VCaP (cell line): Measurements from ENCODE around the gene HDLBP.
"Not testable (repeated sequence)": the region's sequence is repeated elsewhere in the genome, so short reads cannot be mapped to it uniquely, and the experiment has no call there.

Experiments used
- H3K27ac ChIP-seq: fragments of 450-650 bp; 2 replicates; pipeline ENCODE4 v1.5.1; 2017
- TF ChIP-seq, protein P1 (sequence below): fragments of 450-650 bp; conservative IDR thresholded peaks from 2 replicates; pipeline ENCODE4 v1.5.1; 2017; ENCODE audit warnings: mild to moderate bottlenecking, moderate library complexity

HDLBP gene

DNA sequence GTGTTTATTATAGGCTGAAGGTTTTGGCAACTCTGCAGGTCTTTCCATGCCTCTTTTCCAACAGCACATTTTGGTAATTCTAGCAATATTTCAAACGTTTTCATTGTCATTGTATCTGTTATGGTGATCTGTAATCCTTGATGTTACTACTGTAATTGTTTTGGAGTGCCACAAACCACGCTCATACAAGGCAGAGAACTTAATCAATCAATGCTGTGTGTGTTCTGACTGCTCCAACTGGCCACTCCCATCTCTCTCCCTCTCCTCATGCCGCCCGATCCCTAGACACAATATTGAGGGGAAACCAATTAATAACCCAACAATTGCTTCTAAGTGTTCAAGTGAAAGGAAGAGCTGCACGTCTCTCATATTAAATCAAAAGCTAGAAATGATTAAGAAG is 32.9 kb downstream of the HDLBP start:
- TF ChIP-seq, protein P1, sequence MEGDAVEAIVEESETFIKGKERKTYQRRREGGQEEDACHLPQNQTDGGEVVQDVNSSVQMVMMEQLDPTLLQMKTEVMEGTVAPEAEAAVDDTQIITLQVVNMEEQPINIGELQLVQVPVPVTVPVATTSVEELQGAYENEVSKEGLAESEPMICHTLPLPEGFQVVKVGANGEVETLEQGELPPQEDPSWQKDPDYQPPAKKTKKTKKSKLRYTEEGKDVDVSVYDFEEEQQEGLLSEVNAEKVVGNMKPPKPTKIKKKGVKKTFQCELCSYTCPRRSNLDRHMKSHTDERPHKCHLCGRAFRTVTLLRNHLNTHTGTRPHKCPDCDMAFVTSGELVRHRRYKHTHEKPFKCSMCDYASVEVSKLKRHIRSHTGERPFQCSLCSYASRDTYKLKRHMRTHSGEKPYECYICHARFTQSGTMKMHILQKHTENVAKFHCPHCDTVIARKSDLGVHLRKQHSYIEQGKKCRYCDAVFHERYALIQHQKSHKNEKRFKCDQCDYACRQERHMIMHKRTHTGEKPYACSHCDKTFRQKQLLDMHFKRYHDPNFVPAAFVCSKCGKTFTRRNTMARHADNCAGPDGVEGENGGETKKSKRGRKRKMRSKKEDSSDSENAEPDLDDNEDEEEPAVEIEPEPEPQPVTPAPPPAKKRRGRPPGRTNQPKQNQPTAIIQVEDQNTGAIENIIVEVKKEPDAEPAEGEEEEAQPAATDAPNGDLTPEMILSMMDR: no peak
- 0 out of 2 replicates have a peak overlapping the region, but pooled peaks have one; percentile 87 for H3K27ac ChIP-seq

DNA sequence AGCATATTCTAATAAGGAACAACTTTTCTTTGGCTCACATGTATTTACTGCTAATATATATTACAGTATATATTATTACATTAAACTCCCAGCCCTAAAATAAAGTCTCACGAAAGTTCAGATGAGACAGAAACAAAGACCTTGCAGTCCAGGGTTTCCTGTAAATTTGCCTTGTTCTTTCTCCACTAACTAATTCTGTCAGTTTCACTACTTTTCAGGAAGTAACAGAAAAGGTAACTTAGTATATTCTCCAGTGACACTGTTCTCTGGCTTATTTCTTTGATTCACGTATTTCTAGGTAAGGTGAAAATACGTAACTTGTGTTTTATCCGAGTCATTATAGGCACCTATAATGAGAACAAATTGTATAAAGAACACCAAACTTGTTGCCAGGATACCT is 35.2 kb downstream of the HDLBP start:
- no peak overlapping the region for H3K27ac ChIP-seq
- TF ChIP-seq, protein P1: no peak

DNA sequence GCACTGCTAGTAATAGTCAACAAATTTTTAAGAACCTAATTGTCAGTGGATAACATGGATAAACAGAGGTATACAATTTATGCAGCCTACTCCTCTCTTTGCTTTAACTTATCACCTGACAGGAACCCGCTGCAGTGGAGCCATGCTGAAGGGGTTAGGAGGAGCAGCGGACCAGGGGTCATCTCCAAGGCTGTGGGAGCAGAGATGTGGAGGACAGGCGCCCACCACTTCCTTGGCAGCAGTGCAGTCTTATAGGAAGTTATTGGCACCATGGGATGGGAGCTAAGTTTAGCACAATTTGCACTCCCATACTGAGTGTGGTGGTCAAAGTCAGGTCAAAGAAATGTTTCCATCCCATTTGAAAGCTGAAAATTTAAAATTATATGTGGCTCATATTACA is 35.6 kb downstream of the HDLBP start:
- TF ChIP-seq, protein P1: no peak
- H3K27ac ChIP-seq: peak overlapping the region; percentile 42

DNA sequence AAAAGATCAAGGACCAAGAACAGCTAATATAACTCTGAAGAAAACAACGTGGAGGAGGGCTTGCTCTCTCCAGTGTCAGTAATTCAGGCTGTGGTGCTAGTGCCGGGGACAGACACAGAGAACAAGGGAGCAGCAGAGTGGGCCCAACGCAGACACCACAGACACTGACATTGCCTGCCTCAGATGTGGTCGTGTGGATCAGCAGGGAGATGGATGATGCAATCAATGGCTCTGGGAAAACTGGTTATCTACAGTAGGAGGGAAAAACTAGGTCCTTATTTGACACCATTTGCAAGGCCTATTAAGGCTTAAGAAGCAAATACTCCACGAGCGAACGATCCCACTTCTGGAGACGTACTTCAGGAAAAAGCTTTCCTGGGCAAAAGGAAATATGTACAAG is 36.1 kb downstream of the HDLBP start:
- TF ChIP-seq, protein P1: no peak
- H3K27ac ChIP-seq: peak overlapping the region; percentile 42

DNA sequence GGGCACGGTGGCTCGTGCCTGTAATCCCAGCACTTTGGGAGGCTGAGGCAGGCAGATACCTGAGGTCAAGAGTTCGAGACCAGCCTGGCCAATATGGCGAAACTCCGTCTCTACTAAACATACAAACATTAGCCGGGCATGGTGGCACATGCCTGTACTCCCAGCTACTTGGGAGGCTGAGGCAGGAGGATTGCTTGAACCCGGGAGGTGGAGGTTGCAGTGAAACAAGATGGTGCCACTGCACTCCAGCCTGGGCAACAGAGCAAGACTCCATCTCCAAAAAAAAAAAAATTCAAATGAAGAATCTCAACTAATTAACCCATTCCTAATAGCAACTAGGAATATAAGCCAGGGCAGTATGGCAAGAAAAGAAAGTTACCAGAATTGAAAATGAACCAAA is 37.2 kb downstream of the HDLBP start:
- H3K27ac ChIP-seq: not testable (repeated sequence)

DNA sequence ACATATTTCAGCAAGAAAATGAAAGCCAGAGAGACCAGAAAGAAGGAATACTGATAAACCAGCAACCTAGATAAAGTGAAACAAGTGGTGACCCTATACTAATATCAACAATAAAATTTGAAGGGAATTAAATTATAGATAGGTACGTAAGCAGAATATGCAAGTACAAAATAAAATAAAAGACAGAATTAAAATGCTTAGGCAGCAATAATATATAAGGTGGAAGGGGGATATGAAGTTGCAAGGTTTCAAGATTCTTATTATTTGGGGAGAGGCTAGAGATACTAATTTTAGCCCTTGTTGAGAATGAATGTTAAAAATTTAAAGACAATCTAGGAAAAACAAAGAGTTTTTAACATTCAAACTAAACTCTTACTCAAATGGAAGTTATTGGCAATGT is 39.6 kb downstream of the HDLBP start:
- TF ChIP-seq, protein P1: no peak
- H3K27ac ChIP-seq: no peak overlapping the region

DNA sequence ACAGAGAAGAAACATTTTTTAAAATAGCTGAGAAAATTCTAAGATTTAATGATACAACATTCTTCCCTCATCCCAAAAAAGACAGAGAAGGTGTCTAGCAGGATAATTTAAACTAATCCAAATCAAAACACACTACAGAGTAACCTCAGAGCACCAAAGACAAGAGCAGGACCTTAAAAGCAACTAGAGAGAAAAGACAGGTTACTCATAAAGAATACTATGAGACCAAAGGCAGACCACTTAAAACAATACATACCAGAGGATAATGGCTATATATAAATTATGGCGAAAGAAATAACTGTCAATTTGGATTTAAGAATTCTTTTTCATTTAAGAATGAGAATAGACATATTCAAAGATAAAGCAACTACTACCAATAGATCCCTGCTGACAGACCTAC is 40.0 kb downstream of the HDLBP start:
- TF ChIP-seq, protein P1: no peak
- H3K27ac ChIP-seq: no peak overlapping the region

DNA sequence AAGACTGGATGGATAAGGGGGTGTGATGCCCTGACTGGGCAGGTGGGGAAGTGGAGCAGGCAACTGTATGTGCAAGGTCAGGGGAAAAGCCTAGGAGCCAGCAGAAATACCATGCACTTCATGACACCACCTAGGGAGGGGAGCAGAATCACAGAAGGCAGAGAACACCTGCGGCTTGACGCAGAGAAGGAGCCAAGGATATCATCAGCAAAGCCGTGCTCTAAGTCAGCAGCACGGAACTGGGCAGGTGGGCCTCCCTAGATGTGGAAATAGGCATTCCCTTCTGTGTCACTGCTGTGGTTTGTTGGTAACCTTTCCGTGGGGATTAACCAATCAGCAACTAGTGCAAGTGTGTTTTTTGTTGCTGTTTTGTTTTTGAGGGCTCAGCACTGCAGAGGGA is 41.3 kb downstream of the HDLBP start:
- peak overlapping the region; percentile 92 for H3K27ac ChIP-seq
- TF ChIP-seq, protein P1: no peak
